ENCODE measurements around the gene SPACDR. TPM values are rescaled to one million over a fixed set of nuclear protein-coding genes. Genes with fewer than 3 reads are reported as not detected.

SPACDR gene
- total and polyA plus RNA-seq, 9 of the 15 experiments (the other 6 are each of a cell fraction or from before 2014, with no cell fraction given): 0.07 to 0.55 (median 0.14) TPM; not detected in 1

DNA sequence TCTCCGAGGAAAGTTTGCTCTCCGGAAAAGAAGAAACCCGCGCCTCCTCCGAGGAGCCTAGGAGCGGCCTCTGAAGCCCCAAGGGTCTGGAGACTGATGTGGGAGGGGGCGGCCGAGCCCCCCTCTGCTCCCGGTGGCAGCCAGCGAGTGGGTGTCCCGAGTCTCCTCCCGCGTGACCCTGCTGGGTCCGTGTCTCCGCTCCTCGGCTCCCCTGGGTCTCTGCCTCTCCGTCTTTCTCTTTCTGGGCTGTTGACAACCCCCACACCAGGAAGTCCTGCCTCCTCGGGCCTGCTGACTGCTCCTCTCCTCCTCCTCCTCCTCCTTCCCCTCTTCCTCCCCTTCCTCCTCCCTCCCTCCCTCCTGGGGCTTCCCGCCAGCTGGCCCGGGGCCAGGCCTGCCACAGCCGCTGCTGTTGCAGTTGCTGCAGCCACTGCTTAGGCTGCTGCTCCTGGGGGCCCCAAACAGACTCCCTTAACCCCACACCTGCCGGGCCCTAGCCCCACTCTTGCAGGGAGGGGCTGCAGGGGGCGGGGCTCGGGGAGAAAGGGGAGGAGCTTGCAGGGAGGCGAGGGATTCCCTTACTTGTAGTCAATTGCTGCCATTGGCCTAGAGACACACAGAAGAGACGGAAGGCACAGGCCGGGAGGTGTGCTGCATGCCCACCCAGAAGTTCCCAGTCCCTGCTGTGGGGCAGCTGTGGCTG lies 15.0 kb upstream of the SPACDR start, which contains the start of gene TSC22D4 (continued):
- 0 out of 4 replicates have a peak, but pooled peaks of 1 of the 2 experiments have one; percentile 3 for TF ChIP-seq RAD21 (CRISPR knock-in tag; conservative IDR thresholded peaks at IDR 0.05 in 1 of 2, IDR thresholded peaks at IDR 0.05 in 1 of 2)
- TF ChIP-seq BCOR (IDR thresholded peaks at IDR 0.05): peak; percentile 89
- TF ChIP-seq TCFL5 (CRISPR knock-in tag; conservative IDR thresholded peaks at IDR 0.05): no peak
- TF ChIP-seq SIX5 (IDR thresholded peaks at IDR 0.05; ENCODE audit: borderline replicate concordance in 1 of 2, insufficient read depth in 1 of 2, low read depth in 1 of 2, low read length in 2 of 2): no peak
- peak; percentile 84 for TF ChIP-seq CTBP1 (IDR thresholded peaks at IDR 0.05; ENCODE audit: borderline replicate concordance)
- TF ChIP-seq, protein P1, sequence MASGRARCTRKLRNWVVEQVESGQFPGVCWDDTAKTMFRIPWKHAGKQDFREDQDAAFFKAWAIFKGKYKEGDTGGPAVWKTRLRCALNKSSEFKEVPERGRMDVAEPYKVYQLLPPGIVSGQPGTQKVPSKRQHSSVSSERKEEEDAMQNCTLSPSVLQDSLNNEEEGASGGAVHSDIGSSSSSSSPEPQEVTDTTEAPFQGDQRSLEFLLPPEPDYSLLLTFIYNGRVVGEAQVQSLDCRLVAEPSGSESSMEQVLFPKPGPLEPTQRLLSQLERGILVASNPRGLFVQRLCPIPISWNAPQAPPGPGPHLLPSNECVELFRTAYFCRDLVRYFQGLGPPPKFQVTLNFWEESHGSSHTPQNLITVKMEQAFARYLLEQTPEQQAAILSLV (tag; IDR thresholded peaks at IDR 0.05): no peak
- TF ChIP-seq, protein P2, sequence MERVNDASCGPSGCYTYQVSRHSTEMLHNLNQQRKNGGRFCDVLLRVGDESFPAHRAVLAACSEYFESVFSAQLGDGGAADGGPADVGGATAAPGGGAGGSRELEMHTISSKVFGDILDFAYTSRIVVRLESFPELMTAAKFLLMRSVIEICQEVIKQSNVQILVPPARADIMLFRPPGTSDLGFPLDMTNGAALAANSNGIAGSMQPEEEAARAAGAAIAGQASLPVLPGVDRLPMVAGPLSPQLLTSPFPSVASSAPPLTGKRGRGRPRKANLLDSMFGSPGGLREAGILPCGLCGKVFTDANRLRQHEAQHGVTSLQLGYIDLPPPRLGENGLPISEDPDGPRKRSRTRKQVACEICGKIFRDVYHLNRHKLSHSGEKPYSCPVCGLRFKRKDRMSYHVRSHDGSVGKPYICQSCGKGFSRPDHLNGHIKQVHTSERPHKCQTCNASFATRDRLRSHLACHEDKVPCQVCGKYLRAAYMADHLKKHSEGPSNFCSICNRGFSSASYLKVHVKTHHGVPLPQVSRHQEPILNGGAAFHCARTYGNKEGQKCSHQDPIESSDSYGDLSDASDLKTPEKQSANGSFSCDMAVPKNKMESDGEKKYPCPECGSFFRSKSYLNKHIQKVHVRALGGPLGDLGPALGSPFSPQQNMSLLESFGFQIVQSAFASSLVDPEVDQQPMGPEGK (CRISPR knock-in tag; IDR thresholded peaks at IDR 0.05; ENCODE audit: borderline replicate concordance): no peak
- TF ChIP-seq, protein P3, sequence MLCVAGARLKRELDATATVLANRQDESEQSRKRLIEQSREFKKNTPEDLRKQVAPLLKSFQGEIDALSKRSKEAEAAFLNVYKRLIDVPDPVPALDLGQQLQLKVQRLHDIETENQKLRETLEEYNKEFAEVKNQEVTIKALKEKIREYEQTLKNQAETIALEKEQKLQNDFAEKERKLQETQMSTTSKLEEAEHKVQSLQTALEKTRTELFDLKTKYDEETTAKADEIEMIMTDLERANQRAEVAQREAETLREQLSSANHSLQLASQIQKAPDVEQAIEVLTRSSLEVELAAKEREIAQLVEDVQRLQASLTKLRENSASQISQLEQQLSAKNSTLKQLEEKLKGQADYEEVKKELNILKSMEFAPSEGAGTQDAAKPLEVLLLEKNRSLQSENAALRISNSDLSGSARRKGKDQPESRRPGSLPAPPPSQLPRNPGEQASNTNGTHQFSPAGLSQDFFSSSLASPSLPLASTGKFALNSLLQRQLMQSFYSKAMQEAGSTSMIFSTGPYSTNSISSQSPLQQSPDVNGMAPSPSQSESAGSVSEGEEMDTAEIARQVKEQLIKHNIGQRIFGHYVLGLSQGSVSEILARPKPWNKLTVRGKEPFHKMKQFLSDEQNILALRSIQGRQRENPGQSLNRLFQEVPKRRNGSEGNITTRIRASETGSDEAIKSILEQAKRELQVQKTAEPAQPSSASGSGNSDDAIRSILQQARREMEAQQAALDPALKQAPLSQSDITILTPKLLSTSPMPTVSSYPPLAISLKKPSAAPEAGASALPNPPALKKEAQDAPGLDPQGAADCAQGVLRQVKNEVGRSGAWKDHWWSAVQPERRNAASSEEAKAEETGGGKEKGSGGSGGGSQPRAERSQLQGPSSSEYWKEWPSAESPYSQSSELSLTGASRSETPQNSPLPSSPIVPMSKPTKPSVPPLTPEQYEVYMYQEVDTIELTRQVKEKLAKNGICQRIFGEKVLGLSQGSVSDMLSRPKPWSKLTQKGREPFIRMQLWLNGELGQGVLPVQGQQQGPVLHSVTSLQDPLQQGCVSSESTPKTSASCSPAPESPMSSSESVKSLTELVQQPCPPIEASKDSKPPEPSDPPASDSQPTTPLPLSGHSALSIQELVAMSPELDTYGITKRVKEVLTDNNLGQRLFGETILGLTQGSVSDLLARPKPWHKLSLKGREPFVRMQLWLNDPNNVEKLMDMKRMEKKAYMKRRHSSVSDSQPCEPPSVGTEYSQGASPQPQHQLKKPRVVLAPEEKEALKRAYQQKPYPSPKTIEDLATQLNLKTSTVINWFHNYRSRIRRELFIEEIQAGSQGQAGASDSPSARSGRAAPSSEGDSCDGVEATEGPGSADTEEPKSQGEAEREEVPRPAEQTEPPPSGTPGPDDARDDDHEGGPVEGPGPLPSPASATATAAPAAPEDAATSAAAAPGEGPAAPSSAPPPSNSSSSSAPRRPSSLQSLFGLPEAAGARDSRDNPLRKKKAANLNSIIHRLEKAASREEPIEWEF (CRISPR knock-in tag; IDR thresholded peaks at IDR 0.05): no peak
- no peak for TF ChIP-seq PHB (CRISPR knock-in tag; IDR thresholded peaks at IDR 0.05)
- TF ChIP-seq, protein P4, sequence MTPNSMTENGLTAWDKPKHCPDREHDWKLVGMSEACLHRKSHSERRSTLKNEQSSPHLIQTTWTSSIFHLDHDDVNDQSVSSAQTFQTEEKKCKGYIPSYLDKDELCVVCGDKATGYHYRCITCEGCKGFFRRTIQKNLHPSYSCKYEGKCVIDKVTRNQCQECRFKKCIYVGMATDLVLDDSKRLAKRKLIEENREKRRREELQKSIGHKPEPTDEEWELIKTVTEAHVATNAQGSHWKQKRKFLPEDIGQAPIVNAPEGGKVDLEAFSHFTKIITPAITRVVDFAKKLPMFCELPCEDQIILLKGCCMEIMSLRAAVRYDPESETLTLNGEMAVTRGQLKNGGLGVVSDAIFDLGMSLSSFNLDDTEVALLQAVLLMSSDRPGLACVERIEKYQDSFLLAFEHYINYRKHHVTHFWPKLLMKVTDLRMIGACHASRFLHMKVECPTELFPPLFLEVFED (CRISPR knock-in tag; conservative IDR thresholded peaks at IDR 0.05): no peak
- no peak for TF ChIP-seq GTF2F1 (IDR thresholded peaks at IDR 0.05; ENCODE audit: low read depth, low read length)
- TF ChIP-seq, protein P5, sequence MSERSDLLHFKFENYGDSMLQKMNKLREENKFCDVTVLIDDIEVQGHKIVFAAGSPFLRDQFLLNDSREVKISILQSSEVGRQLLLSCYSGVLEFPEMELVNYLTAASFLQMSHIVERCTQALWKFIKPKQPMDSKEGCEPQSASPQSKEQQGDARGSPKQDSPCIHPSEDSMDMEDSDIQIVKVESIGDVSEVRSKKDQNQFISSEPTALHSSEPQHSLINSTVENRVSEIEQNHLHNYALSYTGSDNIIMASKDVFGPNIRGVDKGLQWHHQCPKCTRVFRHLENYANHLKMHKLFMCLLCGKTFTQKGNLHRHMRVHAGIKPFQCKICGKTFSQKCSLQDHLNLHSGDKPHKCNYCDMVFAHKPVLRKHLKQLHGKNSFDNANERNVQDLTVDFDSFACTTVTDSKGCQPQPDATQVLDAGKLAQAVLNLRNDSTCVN (CRISPR knock-in tag; IDR thresholded peaks at IDR 0.05): no peak
- TF ChIP-seq PHF8 (IDR thresholded peaks at IDR 0.05; ENCODE audit: borderline replicate concordance, low read length): peak; percentile 81
- no peak for TF ChIP-seq CHCHD3 (CRISPR knock-in tag; IDR thresholded peaks at IDR 0.05)
- TF ChIP-seq POLR2G (IDR thresholded peaks at IDR 0.05; ENCODE audit: low read depth, low read length): peak; percentile 89
- no peak for TF ChIP-seq ZNF212 (CRISPR knock-in tag; IDR thresholded peaks at IDR 0.05)

Data from K562 (cell line).